IMR-90 (cell line): ENCODE results near the gene CHMP6. TPM values are rescaled to one million over a fixed set of nuclear protein-coding genes. Genes with fewer than 3 reads are reported as not detected.

Experiments used
- ATAC-seq: fragments of 200-7000 bp; cut with Tn5 transposase; 2 replicates; pipeline ENCODE4 v1.9.1; 2020; ENCODE audit warnings: low read depth, mild to moderate bottlenecking, moderate library complexity
- BruUV-seq: library from RNA; stranded (reverse); fragments of 400-500 nt; replicated peaks from 2 replicates; lab custom pipeline; 2021; lab: Mats Ljungman, UMichigan
- CTCF ChIA-PET: fragments of 300-600 bp; formaldehyde crosslinking; extraction: SDS; loops from one replicate; lab custom pipeline; 2021; ENCODE audit warnings: antibody characterized with exemption; lab: Yijun Ruan, JAX
- POLR2A ChIA-PET: fragments of 300-600 bp; sonication (Branson Sonifier 250); formaldehyde crosslinking; loops from one replicate; lab custom pipeline; 2022; ENCODE audit warnings: antibody characterized with exemption; ENCODE audit not compliant: unreplicated experiment; lab: Charles Lee
- DNase-seq: peaks from one replicate; pipeline ENCODE4 v3.0.0; 2013
- H2AFZ ChIP-seq: replicated peaks from 2 replicates; pipeline ENCODE3; 2013; ENCODE audit warnings: low read length, mild to moderate bottlenecking; ENCODE audit not compliant: poor library complexity
- H2AK5ac ChIP-seq: 2 replicates; pipeline ENCODE4 v1.6.1; 2013; ENCODE audit warnings: low read depth, low read length, inconsistent platforms
- H2AK9ac ChIP-seq: replicated peaks from 2 replicates; pipeline ENCODE3; 2013; ENCODE audit warnings: mild to moderate bottlenecking, low read depth, low read length, moderate library complexity; ENCODE audit not compliant: poor library complexity
- H2BK120ac ChIP-seq: 2 replicates; pipeline ENCODE4 v1.6.1; 2013; ENCODE audit warnings: low read depth, low read length, inconsistent platforms
- H2BK15ac ChIP-seq: 3 replicates; pipeline ENCODE4 v1.6.1; 2013; ENCODE audit warnings: low read depth, low read length, inconsistent platforms
- H2BK20ac ChIP-seq: 2 replicates; pipeline ENCODE4 v1.6.1; 2013; ENCODE audit warnings: low read depth, mild to moderate bottlenecking, inconsistent platforms, low read length, moderate library complexity
- H2BK5ac ChIP-seq: 2 replicates; pipeline ENCODE4 v1.6.1; 2013; ENCODE audit warnings: mild to moderate bottlenecking, low read depth, low read length, inconsistent platforms; ENCODE audit not compliant: poor library complexity, severe bottlenecking
- H3K14ac ChIP-seq: replicated peaks from 2 replicates; pipeline ENCODE4 v1.6.1; 2013; ENCODE audit warnings: low read depth, low read length, inconsistent platforms
- H3K18ac ChIP-seq: 2 replicates; pipeline ENCODE4 v1.6.1; 2013; ENCODE audit warnings: low read depth, low read length, control low read depth
- H3K23ac ChIP-seq: 2 replicates; pipeline ENCODE4 v1.6.1; 2013; ENCODE audit warnings: low read depth, low read length, inconsistent platforms
- H3K27ac ChIP-seq: 2 replicates; pipeline ENCODE4 v1.5.1; 2013; ENCODE audit warnings: mild to moderate bottlenecking, control low read depth, low read length; ENCODE audit not compliant: insufficient read depth
- H3K27me3 ChIP-seq: 2 replicates; pipeline ENCODE4 v1.6.1; 2013; ENCODE audit warnings: low read length; ENCODE audit not compliant: control insufficient read depth, insufficient read depth
- H3K36me3 ChIP-seq: 2 replicates; pipeline ENCODE4 v1.6.1; 2013; ENCODE audit warnings: low read length, mixed read lengths; ENCODE audit not compliant: control insufficient read depth, insufficient read depth
- H3K4ac ChIP-seq: 2 replicates; pipeline ENCODE4 v1.6.1; 2013; ENCODE audit warnings: low read depth, low read length, inconsistent platforms
- H3K4me1 ChIP-seq: 2 replicates; pipeline ENCODE4 v1.6.1; 2013; ENCODE audit warnings: low read length, mixed read lengths; ENCODE audit not compliant: control insufficient read depth, insufficient read depth
- H3K4me2 ChIP-seq: 2 replicates; pipeline ENCODE4 v1.6.1; 2013; ENCODE audit warnings: low read depth, mild to moderate bottlenecking, control low read depth, low read length, moderate library complexity
- H3K4me3 ChIP-seq: 2 replicates; pipeline ENCODE4 v1.5.1; 2013; ENCODE audit warnings: low read depth, mild to moderate bottlenecking, control low read depth, low read length, moderate library complexity; ENCODE audit not compliant: insufficient read depth
- H3K56ac ChIP-seq: 2 replicates; pipeline ENCODE4 v1.6.1; 2013; ENCODE audit warnings: low read length, inconsistent platforms; ENCODE audit not compliant: insufficient read depth; ENCODE audit errors: extremely low read depth
- H3K79me1 ChIP-seq, 2 experiments: 2 replicates each; pipeline ENCODE4 v1.6.1; 2013; ENCODE audit warnings: low read length in 2 of 2, inconsistent platforms in 1 of 2, low read depth in 1 of 2
- H3K9ac ChIP-seq: 2 replicates; pipeline ENCODE4 v1.6.1; 2013; ENCODE audit warnings: low read depth, low read length, control low read depth
- H3K9me1 ChIP-seq: 2 replicates; pipeline ENCODE4 v1.6.1; 2013; ENCODE audit warnings: low read length, inconsistent platforms; ENCODE audit not compliant: insufficient read depth
- H3K9me3 ChIP-seq: 2 replicates; pipeline ENCODE4 v1.6.1; 2013; ENCODE audit warnings: low read length; ENCODE audit not compliant: control insufficient read depth, insufficient read depth
- H4K20me1 ChIP-seq: 2 replicates; pipeline ENCODE4 v1.6.1; 2013; ENCODE audit warnings: low read length, inconsistent platforms; ENCODE audit not compliant: insufficient read depth
- H4K5ac ChIP-seq: 2 replicates; pipeline ENCODE4 v1.6.1; 2013; ENCODE audit warnings: mild to moderate bottlenecking, low read depth, low read length, control low read depth
- H4K8ac ChIP-seq, 2 experiments: 2 replicates each; pipeline ENCODE4 v1.6.1; 2013; ENCODE audit warnings: low read depth in 2 of 2, low read length in 2 of 2, control low read depth in 1 of 2, inconsistent platforms in 1 of 2
- H4K91ac ChIP-seq: 2 replicates; pipeline ENCODE4 v1.6.1; 2013; ENCODE audit warnings: low read depth, low read length, inconsistent platforms; ENCODE audit not compliant: insufficient read depth
- MAFK ChIP-seq: IDR thresholded peaks from 2 replicates; pipeline ENCODE4 v1.6.1; 2012; ENCODE audit warnings: low read depth, low read length, improper control_type of control experiment
- MAZ ChIP-seq: IDR thresholded peaks from 2 replicates; pipeline ENCODE4 v1.6.1; 2012; ENCODE audit warnings: low read depth, mild to moderate bottlenecking, low read length, improper control_type of control experiment, moderate library complexity, borderline replicate concordance
- MXI1 ChIP-seq: IDR thresholded peaks from 2 replicates; pipeline ENCODE4 v1.6.1; 2012; ENCODE audit warnings: low read depth, mild to moderate bottlenecking, low read length, moderate library complexity, borderline replicate concordance
- NFE2L2 ChIP-seq: fragments of 150-350 bp; IDR thresholded peaks from 2 replicates; pipeline ENCODE4 v1.6.1; 2016; ENCODE audit warnings: low read depth, mild to moderate bottlenecking, low read length
- WGBS, 2 experiments: methylation state at CpG; one replicate each; pipeline versions ENCODE4 v1.1.5 to v1.1.7; 2013; ENCODE audit warnings: missing lambda C conversion rate in 2 of 2; ENCODE audit not compliant: insufficient read length in 1 of 2; ENCODE audit errors: extremely low coverage in 2 of 2; 5-methylcytosine and 5-hydroxymethylcytosine counted together
- dilution Hi-C: fragments of 300-500 bp; cut with HindIII; formaldehyde crosslinking; loops from one replicate; pipeline ENCODE4 v1.14.3; 2018; ENCODE audit warnings: low sequenced_read_pairs; ENCODE audit not compliant: unreplicated experiment
- in situ Hi-C: fragments of 300-500 bp; cut with MboI; formaldehyde crosslinking; loops from 3 replicates; pipeline ENCODE4 v1.14.3; 2019; ENCODE audit warnings: low sequenced_read_pairs, inconsistent platforms, mixed read lengths
- intact Hi-C: fragments of 100-400 bp; cut with micrococcal nuclease; formaldehyde crosslinking; loops from 2 replicates; pipeline ENCODE4 v1.10.0; 2022
- polyA plus RNA-seq, 3 experiments: library from polyadenylated mRNA; depleted of rRNA; stranded (reverse); fragments of >200 nt; gene quantifications; 2 replicates each; pipeline ENCODE4 v1.2.3, GENCODE V29; 2012; ENCODE audit warnings: low replicate concordance in 1 of 3
- total RNA-seq: library from RNA; depleted of rRNA; stranded (reverse); fragments of >200 nt; gene quantifications from 2 replicates; pipeline ENCODE4 v1.2.3, GENCODE V29; 2012

CHMP6 gene
- total and polyA plus RNA-seq, 2 of the 4 experiments (the other 2 are of a cell fraction) = 5.0 to 40.3 TPM

DNA sequence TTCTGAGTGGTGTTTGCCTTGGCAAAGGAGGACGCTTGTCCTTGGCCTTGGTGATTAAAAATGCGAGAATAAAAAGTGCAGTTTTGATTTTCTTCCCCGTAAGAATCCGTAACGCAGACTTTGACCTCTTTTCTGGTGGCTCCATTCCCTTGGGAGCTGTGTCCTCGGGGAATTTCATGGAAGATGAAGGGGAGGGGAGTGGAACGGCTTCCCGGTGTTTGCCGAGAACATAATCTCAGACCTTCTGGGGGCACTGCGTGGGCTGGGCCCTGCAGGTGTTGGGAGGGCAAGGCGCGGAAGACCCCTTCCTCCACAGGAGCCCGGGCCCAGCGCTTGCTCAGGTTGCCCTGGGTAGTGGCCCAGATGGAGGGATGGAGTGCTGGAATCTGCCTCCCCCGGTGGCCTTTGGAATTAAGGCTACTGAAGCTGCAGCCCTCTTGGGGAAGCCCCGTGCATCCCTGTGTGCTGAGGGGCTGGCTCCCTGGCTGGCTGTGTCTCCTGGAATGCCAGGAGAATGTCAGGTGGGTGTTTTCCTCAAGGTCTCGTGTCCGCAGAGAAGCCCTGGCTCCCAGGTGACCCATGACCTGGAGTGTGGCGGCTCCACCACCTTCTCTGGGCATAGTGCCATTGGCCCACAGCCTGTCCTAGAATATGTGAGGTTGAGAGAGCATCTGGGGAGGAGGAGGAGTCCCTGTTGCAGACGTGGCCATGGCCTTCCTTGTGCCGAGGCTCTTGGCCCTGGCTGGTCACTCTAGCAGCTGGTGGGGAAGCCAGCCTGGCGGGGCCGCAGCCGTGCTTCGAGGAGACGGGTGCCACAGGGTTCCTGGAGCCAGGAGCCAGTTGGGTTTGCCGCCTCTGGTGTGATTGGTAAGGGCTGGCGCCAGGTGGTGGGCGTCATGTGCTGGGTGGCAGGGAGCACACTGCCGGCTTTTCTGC is 46.4 kb downstream of the CHMP6 start:
- ATAC-seq (no peak), DNase-seq (no peak)
- intact Hi-C loops (no loop called here), dilution Hi-C loops (no loop called here), in situ Hi-C loops (no loop called here)
- no peaks in the 10 kb centered on the region for H3K9me3 ChIP-seq
- H2AK5ac ChIP-seq = 0 out of 2 replicates have a peak overlapping the region, but pooled peaks have one; percentile 16
- no peak overlapping the region for H3K18ac ChIP-seq
- H4K91ac ChIP-seq = no peak overlapping the region
- H4K5ac ChIP-seq = no peak overlapping the region
- no peak overlapping the region for H2BK5ac ChIP-seq
- H3K23ac ChIP-seq = no peak overlapping the region
- H2AFZ ChIP-seq = no peak overlapping the region
- no peak overlapping the region for H2BK120ac ChIP-seq
- no TSS peak for BruUV-seq
- no peak overlapping the region for H3K4me2 ChIP-seq
- no peak overlapping the region for H3K56ac ChIP-seq
- peaks cover 47% of the 10 kb centered on the region for H4K20me1 ChIP-seq
- H2BK20ac ChIP-seq = no peak overlapping the region
- H2AK9ac ChIP-seq = no peak overlapping the region
- H3K9me1 ChIP-seq = peaks cover 18% of the 10 kb centered on the region
- H3K27ac ChIP-seq = no peak overlapping the region
- H3K14ac ChIP-seq = no peak overlapping the region
- ChIA-PET CTCF (interaction anchor here (1.2 kb wide), 1 partner anchor 13 kb away, joined by 4 read pairs; no protein-coding TSS in a partner anchor), POLR2A (no interaction called here)
- H3K4me3 ChIP-seq = no peak overlapping the region
- H3K36me3 ChIP-seq = no peaks in the 10 kb centered on the region; the same call in 1 of the 2 replicates
- no peak overlapping the region for H2BK15ac ChIP-seq
- H3K4ac ChIP-seq = no peak overlapping the region
- peaks cover 15% of the 10 kb centered on the region for H3K4me1 ChIP-seq
- no peak overlapping the region for H4K8ac ChIP-seq
- H3K9ac ChIP-seq = no peak overlapping the region
- 71% methylated on average over 4 of the region's 30 CpGs; no CpG with 5 or more reads in 1 of the 2 experiments for WGBS, 2 experiments
- TF ChIP-seq MAZ = no peak
- TF ChIP-seq MAFK = no peak
- TF ChIP-seq NFE2L2 = no peak
- no peak for TF ChIP-seq MXI1
- no peaks in the 10 kb centered on the region for H3K27me3 ChIP-seq
- peaks cover 7 to 62% of the 10 kb centered on the region in 2 experiments for H3K79me1 ChIP-seq
